Suppressor macrophage treated with lipopolysaccharide for 1 hour (primary cell): ENCODE measurements around the gene UCK1.

ENCODE experiments used
- DNase-seq, 3 donors: peaks; one replicate each; pipeline ENCODE4 v3.0.0-alpha.2; 2020 to 2022

Gene UCK1

GRCh38 chr9:131475111-131475955 is 55.7 kb downstream of the UCK1 start:
- no peak for DNase-seq

DNA sequence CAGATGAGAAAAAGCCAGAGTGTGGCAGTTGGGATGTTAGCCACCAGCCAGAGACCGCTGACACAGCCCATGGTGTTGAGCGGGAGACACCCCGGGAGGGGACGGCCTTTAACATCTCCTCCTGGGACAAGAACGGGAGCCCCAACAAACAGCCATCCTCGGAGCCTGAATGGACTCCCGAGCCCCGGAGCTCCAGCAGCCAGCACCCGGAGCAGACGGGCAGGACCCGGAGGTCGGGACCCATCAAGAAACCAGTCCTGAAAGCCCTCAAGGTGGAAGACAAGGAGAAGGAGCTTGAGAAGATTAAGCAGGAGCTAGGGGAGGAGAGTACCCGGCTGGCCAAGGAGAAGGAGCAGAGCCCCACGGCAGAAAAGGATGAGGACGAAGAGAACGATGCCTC is 56.4 kb downstream of the UCK1 start:
- no peak for DNase-seq

GRCh38 chr9:131473891-131474290 is 57.2 kb downstream of the UCK1 start:
- DNase-seq: no peak
